Urothelium cell line (cell line): Measurements from ENCODE around the gene CAMK1D.

Source experiments
- DNase-seq: peaks from one replicate; pipeline ENCODE4 v3.0.0; 2011; ENCODE audit warnings: low spot score, mixed read lengths
- FAIRE-seq: peaks from 2 replicates; lab custom pipeline; 2011; peaks lifted over from hg19 to GRCh38; lab: Jason Lieb, UNC

CAMK1D gene

DNA sequence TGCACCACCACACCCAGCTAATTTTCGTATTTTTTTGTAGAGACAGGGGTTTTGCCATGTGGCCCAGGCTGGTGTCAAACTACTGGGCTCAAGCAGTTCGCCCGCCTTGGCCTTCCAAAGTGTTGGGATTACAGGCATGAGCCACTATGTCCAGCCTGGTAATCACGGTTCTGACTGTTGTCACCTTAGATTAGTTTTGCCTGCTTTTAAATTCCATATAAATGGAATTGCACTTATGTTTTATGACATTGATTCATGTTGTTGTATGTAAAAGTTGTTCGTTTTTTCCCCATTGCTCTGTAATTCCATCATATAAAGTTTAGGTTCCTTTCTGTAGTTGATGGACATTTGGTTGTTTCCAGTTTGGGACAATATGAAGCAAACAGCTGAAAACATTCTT lies 106.0 kb downstream of the CAMK1D start:
- no peak for FAIRE-seq

DNA sequence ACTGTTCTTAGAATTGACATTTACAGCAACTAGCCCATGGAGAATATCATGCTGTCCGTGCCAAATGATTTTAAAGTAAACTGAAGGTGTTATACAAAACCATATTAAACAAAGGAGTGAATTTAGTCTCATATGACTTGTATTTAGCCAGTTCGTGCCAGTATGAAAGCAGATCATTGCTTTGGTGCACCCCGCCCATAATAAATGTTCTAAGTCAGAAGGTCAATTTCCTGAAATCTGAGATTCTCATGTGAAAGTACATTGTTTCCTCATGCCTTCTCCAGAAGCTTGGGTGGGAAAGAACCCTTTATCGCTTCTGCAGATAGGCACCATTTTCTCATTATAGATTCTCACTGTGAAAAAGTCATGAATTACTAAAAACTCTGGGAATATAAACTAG lies 106.4 kb downstream of the CAMK1D start:
- DNase-seq, result no peak
- no peak for FAIRE-seq

More for the DNA sequence above, 106.0 kb downstream of the CAMK1D start:
- DNase-seq, result no peak

DNA sequence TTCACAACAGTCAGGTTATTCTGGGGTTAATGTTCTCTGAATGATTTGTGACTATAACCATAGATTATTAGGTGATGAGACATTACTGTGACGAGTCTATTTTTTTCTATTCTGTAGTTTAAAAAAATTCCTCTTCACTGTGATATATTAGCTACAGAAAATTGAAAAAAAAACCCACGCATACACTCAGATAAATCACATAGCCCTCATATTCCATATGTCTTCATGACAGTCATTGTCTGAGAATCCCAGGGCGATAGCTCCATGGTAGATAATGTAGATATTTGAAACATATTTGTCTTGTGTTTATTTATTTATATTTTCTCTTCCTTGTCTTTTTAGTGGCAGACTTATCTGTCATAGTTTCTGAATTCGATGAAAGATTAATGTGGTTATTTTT lies 110.0 kb downstream of the CAMK1D start:
- no peak for FAIRE-seq
- no peak for DNase-seq

DNA sequence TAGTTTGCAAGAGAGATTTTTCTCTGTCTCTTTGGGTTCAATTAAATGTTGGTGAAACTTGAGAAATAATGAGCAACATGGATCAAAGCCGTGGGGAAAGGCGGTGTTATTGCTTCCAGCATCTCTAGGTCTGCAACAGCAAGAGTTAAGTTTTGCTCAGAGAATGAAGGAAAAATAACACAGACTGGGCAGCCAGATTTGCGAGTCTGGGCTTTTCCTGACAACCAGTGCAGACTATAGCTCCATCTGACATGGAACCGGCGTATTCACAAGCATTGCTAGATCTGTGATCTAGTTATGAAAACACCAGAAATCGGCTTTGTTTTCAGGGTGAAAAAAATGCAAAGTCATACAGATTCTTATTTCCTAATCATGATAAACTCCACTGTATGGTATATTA lies 110.4 kb downstream of the CAMK1D start:
- no peak for FAIRE-seq
- DNase-seq, result no peak

DNA sequence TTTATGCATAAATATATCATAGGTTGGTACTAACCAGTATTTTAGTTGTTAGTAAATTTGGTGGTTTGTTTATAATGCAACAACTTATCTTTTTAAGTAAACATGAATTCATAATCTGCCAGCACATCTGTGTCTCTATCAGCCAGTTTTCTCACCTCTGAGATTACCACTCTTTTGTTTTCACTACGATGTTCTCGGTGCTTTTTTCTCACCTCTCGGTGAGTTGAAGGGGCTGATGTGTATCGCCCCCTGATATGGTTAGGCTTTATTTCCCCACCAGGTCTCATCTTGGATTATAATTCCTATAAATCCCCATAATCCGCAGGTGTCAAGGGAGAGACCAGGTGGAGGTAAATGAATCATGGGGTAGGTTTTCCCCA lies 114.1 kb downstream of the CAMK1D start:
- DNase-seq, result no peak
- no peak for FAIRE-seq

DNA sequence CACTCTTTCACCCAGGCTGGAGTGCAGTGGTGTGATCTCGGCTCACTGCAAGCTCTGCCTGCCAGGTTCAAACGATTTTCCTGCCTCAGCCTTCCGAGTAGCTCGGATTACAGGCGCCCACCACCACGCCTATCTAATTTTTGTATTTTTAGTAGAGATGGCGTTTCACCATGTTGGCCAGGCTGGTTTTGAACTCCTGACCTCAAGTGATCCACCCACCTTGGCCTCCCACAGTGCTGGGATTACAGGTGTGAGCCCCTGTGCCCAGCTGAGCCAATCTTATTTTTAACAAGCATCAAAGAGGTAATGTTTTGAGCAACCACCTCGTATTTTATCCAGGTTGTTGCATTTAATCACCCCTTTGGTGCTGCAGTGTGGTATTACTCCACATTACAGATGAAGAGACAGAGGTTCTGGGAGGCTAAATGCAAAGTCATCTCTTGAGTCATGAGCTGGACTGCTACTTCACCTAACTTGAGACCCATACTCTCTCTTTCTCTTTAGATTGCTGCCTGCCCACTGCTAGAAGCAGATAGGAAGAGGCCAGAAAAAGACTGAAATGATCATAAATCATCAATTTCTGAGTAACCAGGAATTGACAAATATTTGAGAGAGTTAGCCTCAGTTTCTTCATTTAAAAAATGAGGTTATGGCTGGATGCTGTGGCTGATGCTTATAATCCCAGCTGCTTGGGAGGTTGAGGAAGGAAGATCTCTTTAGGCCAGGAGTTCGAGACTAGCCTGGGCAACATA lies 116.2 kb downstream of the CAMK1D start:
- DNase-seq, result no peak
- FAIRE-seq, result no peak

DNA sequence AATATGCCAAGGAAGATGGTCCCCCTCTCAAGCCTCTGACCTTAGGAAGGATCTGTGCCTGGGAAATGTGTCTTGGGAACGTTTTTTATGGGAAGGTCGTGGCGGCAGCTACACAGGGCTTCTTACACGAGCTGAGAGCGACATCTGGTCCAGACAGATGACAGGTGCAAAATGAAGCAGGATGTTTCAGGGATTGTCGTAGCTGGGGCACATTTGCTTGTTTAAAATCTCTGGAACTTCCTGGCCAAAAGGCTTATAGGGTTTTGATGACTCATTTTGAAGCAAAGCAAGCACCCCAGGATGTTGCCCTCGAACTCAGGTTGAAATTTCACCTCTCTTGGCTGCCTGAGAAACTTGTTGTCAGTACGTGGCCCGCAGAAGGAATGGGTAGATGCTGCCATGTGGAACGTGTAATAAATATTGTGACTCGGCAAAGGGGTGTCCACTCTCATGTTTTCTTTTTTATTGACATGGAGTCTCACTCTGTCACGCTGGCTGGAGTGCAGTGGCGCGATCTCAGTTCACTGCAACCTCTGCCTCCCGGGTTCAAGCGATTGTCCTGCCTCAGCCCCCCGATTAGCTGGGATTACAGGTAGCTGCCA lies 117.5 kb downstream of the CAMK1D start:
- FAIRE-seq (no peak), DNase-seq (no peak)

DNA sequence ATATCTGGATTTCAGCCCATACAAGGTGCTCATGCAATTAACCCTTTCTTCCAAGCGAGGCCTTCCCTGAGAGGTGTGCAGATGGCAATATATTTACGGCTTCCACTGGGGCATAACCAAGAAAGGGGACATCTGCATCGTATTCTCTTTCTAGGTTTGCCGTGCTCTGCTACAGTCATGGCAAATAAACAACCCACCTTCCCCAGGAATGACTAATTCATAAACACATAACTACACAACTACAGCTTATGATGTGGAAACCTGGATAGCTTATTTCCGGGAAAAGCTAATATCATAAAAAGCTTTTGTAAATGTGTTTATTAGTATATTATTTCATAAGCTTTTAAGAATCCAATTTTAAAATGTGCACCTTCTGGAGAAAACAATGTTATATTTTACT lies 120.0 kb downstream of the CAMK1D start:
- DNase-seq, result no peak

DNA sequence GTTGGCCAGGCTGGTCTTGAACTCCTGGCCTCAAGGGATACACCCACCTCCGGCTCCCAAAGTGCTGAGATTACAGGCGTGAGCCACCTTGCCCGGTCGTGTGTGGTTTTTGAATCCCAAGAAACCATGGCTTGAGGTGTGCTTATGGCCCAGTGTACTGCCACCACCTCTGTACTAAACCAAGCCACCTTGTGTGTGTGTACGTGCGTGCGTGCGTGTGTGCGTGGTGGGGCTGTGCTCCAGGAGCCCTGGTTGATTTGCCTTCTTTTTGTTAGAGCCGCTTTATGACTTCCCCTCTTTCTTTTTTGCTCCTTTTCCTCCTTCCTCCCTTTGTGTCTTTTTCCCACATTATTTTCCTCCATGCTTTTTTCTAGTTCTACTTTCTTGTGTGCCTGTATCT lies 121.4 kb downstream of the CAMK1D start:
- no peak for DNase-seq
- no peak for FAIRE-seq

More for the DNA sequence above, 120.0 kb downstream of the CAMK1D start:
- no peak for FAIRE-seq

DNA sequence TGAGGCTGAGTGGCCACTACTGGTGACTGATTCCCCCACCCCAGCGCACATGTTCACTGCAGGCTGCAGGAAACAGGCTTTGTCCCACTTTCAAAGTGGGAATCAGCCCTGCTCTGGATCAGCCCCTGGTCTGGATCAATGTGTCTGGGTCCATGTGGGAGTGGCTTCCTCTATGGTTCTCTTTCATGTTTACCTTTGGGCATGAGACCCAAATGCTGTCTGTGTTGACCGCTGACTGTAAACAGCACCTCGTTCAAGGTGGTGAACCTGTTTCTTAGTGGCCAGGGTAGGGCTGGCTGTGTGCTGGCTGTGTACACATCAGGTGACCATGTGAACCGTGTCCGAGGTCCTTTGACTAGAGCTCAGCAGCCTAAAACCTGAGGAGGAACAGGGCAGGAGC lies 121.8 kb downstream of the CAMK1D start:
- no peak for DNase-seq
- no peak for FAIRE-seq

DNA sequence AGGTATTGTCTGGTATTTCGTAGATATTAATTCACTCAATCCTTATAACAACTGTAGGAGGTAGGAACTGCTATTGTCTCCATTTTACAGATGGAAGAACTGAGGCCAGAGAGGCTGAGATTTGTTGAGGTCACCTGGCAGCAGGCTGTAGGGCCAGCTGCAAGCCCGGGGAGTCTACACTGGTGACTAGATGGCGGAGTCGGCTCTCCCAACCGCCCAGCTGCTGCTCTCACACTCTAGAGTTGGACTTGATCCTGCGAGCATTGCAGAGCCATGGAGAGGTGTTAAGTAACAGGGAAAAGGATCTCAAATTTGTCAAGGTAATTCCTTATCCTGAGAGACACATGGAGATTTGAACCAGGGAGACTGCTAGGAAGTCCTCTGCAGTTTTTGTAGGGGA lies 124.1 kb downstream of the CAMK1D start:
- DNase-seq (no peak), FAIRE-seq (no peak)

DNA sequence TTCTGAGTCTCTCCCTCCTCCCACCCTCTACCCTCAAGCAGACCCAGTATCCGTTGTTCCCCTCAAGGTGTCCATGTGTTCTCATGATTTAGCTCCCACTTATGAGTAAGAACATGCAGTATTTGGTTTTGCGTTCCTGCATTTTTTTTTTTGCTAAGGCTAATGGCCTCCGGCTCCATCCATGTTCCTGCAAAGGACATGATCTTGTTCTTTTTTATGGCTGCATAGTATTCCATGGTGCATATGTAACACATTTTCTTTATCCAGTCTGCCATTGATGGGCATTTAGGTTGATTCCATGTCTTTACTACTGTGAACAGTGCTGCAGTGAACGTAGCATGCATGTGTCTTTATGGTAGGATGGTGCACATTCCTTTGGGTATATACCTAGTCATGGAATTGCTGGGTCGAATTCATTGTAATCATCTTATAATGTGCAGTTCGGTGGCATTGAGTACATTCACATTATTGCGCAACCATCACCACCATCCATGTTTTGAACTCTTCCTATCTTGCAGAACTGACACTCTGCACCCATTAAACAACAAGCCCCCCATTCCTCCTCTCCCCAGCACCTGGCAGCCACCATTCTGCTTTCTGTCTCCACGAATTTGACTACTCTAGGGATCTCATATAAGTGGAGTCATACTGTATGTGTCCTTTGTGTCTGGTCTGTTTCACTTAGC lies 125.5 kb downstream of the CAMK1D start:
- FAIRE-seq (no peak), DNase-seq (no peak)

DNA sequence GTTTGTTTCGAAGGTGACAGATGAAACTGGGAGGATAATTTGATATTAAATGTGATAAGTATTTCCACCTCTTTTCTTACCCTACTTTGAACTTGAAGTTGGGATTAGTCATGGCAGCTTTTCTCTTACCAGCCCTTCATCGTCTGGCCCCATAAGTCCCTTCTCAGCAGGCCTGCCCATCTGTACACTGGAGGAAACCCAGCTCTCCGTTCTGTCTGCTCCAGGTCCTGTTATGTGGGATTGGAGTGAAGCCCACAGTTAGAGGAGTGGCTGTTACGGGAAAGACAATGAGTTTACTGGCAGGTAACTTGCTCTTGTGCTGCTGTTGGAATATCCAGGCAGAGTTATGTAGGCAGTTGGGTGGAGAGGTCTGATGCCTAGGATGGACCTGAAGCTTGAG lies 127.3 kb downstream of the CAMK1D start:
- no peak for DNase-seq
- no peak for FAIRE-seq

DNA sequence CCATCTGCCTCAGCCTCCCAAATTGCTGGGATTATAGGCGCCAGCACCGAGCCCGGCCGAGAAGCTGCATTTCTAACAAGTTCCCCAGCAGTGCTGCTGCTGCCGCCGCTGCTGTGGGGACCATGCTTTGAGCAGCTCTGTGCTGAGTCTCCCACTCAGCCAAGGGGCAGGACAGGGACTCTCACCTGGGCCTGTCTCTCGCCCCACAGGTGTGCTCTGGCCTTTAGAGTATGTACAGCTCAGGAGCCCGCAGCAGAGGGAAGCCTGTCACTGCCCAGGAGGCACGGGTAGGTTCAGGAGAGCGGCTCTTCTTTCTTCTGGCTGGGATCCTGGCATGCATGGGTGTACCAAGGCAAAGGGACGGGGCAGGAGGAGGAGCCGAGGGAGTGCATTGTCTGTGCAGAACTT lies 130.1 kb downstream of the CAMK1D start:
- FAIRE-seq (no peak), DNase-seq (no peak)

DNA sequence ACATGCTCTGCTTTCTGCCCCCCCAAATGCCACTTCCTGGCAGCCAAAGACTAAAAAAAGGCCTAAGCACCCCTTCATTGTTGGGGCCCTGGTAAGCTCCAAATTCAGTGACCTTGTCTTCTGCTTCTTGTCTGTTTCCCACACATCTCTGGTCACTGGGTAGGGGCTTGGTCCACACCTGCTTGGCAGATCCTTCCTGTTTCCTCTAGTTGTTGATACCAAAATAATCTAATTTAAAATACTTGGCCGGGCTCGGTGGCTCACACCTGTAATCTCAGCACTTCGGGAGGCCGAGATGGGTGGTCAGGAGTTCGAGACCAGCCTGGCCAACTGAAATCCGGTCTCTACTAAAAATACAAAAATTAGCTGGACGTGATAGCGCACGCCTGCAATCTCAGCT lies 130.6 kb downstream of the CAMK1D start:
- DNase-seq (no peak), FAIRE-seq (no peak)

DNA sequence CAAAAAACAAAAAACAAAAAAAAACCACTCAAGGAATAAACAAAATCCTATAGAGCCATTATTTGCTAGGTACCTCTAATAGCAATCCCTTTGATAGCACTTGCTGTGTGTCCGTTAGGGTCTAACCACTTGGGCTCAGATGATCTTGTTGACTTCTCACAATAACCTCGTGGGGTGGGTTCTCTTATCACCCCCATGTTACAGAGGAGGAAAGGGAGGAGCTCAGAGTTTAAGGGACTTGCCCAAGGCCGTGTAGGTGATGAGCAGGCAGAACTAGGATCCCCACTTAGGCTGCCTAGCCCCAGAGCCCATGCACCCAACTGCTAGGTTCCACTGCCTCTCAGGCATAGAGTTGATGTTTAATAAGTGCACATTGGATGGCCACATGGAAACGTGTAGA lies 131.1 kb downstream of the CAMK1D start:
- DNase-seq (no peak), FAIRE-seq (no peak)

DNA sequence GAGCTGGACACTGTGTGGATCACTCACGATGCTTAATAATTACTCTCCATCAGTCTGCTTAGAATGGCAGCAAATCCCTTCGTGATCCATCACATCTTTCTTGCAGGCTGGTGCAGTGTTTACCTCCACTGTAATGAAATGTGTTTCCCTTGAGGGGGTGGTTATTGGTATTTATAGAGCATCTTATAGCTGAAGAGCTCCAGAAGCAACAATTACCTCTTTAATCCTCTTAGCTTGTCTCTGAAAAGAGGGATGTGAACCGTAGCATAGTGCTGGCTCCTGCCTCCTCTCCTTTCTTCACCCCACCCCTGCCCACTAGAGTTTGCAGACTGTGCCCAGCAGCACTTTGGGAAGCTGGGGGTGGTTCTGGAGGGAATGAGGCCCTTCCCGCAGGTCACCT lies 132.6 kb downstream of the CAMK1D start:
- FAIRE-seq (no peak), DNase-seq (no peak)

DNA sequence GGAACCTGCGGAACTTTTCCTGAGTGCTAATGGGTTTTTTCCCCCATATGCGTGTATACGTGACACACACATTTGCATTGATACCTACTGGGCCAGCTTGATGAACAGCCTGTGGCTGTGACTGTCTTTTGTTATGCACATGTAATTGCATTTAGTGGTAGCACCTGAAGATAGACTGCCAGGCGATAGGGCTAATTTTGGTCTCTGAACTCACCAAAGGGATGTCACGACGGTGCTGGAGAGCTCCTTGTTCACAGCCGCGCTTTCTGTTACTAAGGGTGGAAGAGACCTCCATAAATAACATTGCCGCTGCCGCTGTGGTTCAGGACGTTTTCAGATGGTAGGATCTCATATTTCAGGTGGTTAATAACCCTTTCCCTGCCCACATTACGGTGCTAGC lies 133.2 kb downstream of the CAMK1D start:
- FAIRE-seq, result no peak

DNA sequence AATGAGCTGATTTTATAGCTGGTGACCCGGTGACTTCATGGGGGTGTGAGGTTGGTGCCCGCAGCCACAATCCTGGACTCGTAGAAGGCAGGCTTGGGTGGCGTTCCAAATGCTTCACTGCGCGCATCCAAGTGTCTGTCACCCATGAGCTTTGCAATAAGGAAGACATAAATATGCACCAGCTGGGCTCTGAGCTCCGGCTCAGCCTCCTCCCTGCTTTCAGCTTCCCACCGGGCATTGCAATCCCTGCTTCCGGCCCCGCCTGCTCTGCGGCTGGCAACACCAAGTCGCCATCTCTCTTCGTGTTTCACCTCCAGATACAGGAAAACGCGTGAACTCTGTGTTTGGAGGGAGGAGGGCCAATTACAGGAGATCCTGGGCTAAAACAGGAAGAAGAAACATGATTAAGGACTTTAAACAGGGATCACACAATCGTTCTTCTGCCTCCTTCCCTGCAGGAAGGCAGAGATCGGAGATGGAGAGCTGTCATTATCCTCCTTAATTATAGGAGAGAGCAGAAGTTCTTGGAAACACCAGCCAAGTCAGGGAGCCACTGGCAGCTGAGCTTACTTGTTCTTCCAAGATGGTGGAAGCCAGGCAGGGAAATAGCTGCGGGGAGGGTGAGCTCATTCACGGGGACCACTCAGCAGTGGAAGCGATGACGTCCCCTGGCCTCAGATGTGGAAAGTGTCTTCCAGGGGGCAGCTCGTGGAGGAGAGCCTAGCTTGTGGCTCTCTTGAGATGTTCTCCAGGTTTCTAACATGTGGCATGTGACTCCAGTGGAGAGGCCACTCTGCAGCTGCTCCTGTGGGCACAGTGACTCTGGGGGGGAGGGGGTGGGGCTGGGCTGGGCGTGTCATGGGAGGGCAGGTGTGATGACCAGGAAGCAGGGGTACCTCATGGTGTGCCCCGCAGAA lies 134.9 kb downstream of the CAMK1D start:
- DNase-seq (no peak), FAIRE-seq (no peak)

More for the DNA sequence above, 133.2 kb downstream of the CAMK1D start:
- DNase-seq, result no peak

DNA sequence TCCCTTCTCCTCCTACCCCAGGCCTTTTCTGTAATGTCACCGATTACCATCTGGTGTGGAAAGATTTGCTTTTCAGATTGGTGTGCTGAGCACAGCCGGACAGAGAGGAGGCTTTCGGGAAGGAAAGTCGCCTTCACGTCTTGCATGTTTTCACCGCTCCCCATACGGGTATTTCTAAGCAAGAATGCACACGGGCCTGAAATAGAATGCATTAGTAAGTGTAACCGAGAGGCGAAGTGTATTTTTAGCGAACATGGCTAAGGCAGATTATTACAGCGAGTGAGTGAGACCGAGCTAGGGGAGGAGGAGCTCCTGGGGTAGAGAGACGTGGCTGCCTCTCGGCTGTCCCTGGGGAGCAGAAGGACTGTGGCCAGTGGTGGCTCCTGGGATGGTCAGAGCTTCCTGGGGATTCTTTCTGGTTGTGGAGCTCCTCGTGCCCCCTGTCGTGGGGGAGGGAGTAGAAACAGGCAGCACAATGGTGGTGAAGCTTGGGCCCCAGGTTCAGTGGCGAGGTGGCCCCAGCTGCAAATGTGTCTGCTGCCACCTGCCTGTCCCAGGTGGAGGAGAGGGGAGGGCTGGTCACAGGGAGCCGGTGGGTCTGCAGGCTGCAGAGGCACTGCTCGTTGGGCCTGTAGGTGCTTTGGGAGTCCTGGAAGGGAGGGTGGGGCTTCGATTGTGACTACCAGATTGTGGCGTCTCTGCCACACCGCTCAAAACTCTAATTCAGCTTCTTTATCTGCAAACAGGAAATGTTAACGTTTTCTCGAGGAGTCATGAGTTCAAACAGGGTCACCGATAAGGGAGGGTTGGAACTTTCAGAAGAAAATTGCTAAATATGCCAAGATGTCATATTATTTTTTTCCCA lies 135.8 kb downstream of the CAMK1D start:
- FAIRE-seq (no peak), DNase-seq (no peak)
